ENCODE measurements around the gene AGAP1. TPM values are rescaled to one million over a fixed set of nuclear protein-coding genes. Genes with fewer than 3 reads are reported as not detected.
A peak's percentile ranks its signal among the peaks of the same experiment; 100 is the strongest.

Gene AGAP1
- total RNA-seq, 1 donor from 2014 or later, result 39.0 TPM

DNA sequence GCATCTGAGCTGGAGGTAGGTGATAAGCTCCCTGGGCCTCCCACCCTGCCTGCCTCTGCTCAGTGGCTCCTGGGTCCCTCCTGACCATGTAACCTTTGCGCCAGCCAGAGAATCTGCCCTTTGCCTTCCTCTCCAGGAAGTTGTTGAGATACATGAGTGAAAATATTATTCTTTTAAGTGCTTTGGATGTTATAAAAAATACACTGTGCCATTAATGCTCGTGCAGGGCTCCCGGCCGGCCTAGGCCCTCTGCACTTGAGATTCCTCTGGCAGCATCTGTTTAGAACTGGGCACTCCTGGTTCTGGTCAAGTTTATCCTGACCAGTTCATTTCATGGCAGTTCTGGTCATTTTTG is 18.8 kb downstream of the AGAP1 start:
- Mint-ChIP-seq H3K9me3 (ENCODE audit: low read depth) (no peaks in the 10 kb centered on the region), H3K36me3 (ENCODE audit: low read depth) (no peaks in the 10 kb centered on the region), H3K27me3 (ENCODE audit: low read depth) (no peaks in the 10 kb centered on the region), H3K4me3 (ENCODE audit: unreplicated experiment) (no peak overlapping the region), H3K27ac (ENCODE audit: unreplicated experiment) (peak overlapping the region; percentile 42), H3K4me1 (ENCODE audit: low read depth) (peaks cover 16% of the 10 kb centered on the region)
- TF ChIP-seq CTCF (IDR thresholded peaks at IDR 0.05), result no peak
- no peak for DNase-seq (ENCODE audit: low spot score)

GRCh38 chr2:235513984-235514626 is 20.3 kb downstream of the AGAP1 start:
- TF ChIP-seq CTCF (IDR thresholded peaks at IDR 0.05), result no peak
- Mint-ChIP-seq H3K4me1 (ENCODE audit: low read depth) (peaks cover 27% of the 10 kb centered on the region), H3K36me3 (ENCODE audit: low read depth) (no peaks in the 10 kb centered on the region), H3K27me3 (ENCODE audit: low read depth) (no peaks in the 10 kb centered on the region), H3K9me3 (ENCODE audit: low read depth) (no peaks in the 10 kb centered on the region), H3K4me3 (ENCODE audit: unreplicated experiment) (no peak overlapping the region), H3K27ac (ENCODE audit: unreplicated experiment) (no peak overlapping the region)
- peak; percentile 73 for DNase-seq (ENCODE audit: low spot score)

GRCh38 chr2:235514627-235515363 is 21.0 kb downstream of the AGAP1 start:
- Mint-ChIP-seq H3K27me3 (ENCODE audit: low read depth) (no peaks in the 10 kb centered on the region), H3K9me3 (ENCODE audit: low read depth) (no peaks in the 10 kb centered on the region), H3K27ac (ENCODE audit: unreplicated experiment) (no peak overlapping the region), H3K36me3 (ENCODE audit: low read depth) (no peaks in the 10 kb centered on the region), H3K4me3 (ENCODE audit: unreplicated experiment) (no peak overlapping the region), H3K4me1 (ENCODE audit: low read depth) (peaks cover 27% of the 10 kb centered on the region)
- TF ChIP-seq CTCF (IDR thresholded peaks at IDR 0.05), result no peak
- DNase-seq (ENCODE audit: low spot score), result no peak

DNA sequence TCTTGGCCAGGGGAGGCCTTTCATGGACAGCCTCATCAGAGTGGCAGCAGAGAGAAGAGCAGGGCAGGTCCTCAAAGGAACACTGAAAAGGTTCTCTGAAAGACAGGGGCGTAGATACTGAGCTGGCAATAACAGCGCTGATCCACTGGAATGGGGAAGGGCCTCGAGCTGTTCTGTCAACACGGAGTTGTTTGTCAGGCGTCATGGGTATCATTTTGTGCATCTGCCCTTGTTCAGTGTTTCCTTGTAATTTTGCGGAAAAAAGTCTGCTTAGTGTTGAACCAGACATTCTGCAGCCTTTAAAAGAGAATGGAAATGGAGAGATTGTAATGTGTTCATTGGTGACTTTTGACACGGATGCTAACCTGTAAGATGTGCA is 21.5 kb downstream of the AGAP1 start:
- no peaks in the 10 kb centered on the region for H3K27me3 Mint-ChIP-seq (ENCODE audit: low read depth)
- H3K4me3 Mint-ChIP-seq (ENCODE audit: unreplicated experiment), result no peak overlapping the region
- H3K27ac Mint-ChIP-seq (ENCODE audit: unreplicated experiment), result no peak overlapping the region

DNA sequence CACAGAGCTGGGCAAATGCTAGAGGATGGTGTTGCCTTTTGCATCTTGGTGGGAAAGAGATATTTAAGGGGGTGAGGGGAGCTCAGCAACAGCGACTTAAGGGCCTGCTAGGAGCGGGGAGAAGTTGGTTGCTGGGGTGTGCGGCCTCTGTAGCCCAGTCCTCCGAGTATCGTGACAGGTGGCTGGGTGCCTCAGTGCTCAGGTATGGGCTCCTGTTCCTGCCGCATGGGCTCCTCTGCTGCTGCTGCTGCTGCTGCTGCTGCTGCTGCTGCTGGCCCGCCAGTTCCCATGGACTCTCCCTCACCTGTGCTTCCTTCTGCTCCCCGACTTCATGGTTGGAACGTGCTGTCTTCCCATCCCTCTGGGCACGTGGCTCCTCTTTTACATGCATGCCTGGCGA is 22.0 kb downstream of the AGAP1 start:
- Mint-ChIP-seq H3K27ac (ENCODE audit: unreplicated experiment) (no peak overlapping the region), H3K36me3 (ENCODE audit: low read depth) (no peaks in the 10 kb centered on the region), H3K27me3 (ENCODE audit: low read depth) (no peaks in the 10 kb centered on the region), H3K4me3 (ENCODE audit: unreplicated experiment) (no peak overlapping the region), H3K4me1 (ENCODE audit: low read depth) (peaks cover 22% of the 10 kb centered on the region), H3K9me3 (ENCODE audit: low read depth) (no peaks in the 10 kb centered on the region)
- TF ChIP-seq CTCF (IDR thresholded peaks at IDR 0.05), result no peak
- DNase-seq (ENCODE audit: low spot score), result peak; percentile 70

More for the DNA sequence above, 21.5 kb downstream of the AGAP1 start:
- no peak for TF ChIP-seq CTCF (IDR thresholded peaks at IDR 0.05)
- H3K9me3 Mint-ChIP-seq (ENCODE audit: low read depth), result no peaks in the 10 kb centered on the region
- no peaks in the 10 kb centered on the region for H3K36me3 Mint-ChIP-seq (ENCODE audit: low read depth)
- peak; percentile 17 for DNase-seq (ENCODE audit: low spot score)
- peaks cover 26% of the 10 kb centered on the region for H3K4me1 Mint-ChIP-seq (ENCODE audit: low read depth)
